Fibroblast of the aortic adventitia (primary cell): ENCODE data around the gene NTHL1. TPM values are rescaled to one million over a fixed set of nuclear protein-coding genes. Genes with fewer than 3 reads are reported as not detected.
A peak's percentile ranks its signal among the peaks of the same experiment; 100 is the strongest.

Source experiments
- DNase-seq: peaks from one replicate; pipeline ENCODE4 v3.0.0-alpha.2; 2010; ENCODE audit warnings: low read depth
- H3K4me3 ChIP-seq: 2 replicates; pipeline ENCODE4 v1.5.1; 2011; ENCODE audit warnings: low read depth, mild to moderate bottlenecking, control low read depth, low read length, moderate library complexity
- CTCF ChIP-seq: IDR thresholded peaks from 2 replicates; pipeline ENCODE4 v1.5.1; 2011; ENCODE audit warnings: mild to moderate bottlenecking, low read length, control low read depth, inconsistent platforms; ENCODE audit not compliant: insufficient read depth
- total RNA-seq: library from RNA; depleted of rRNA; stranded (reverse); fragments of >200 nt; gene quantifications from 2 replicates; pipeline ENCODE4 v1.2.3, GENCODE V29; 2012; ENCODE audit warnings: low replicate concordance

The NTHL1 gene
- total RNA-seq, 1 donor, result 18.8 TPM

DNA sequence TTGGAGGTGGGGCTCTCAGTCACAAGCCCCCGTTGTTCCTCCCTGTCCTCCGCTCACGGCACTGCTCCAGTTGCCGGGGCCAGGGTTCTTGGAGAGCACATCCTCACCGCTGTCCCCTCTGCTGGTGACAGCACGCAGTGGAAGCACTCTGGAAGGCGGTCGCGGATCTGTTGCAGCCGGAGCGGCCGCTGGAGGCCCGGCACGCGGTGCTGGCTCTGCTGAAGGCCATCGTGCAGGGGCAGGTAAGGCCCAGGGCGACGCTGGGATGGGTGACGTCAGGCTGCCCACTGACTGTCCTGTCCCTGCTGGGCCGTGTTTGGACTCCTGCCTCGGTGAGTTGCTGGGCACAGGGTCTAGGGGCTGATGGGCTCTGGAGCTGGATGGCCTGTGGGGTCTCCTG lies 5.6 kb upstream of the NTHL1 start:
- TF ChIP-seq CTCF, result no peak
- no peak for DNase-seq
- no peak overlapping the region for H3K4me3 ChIP-seq

DNA sequence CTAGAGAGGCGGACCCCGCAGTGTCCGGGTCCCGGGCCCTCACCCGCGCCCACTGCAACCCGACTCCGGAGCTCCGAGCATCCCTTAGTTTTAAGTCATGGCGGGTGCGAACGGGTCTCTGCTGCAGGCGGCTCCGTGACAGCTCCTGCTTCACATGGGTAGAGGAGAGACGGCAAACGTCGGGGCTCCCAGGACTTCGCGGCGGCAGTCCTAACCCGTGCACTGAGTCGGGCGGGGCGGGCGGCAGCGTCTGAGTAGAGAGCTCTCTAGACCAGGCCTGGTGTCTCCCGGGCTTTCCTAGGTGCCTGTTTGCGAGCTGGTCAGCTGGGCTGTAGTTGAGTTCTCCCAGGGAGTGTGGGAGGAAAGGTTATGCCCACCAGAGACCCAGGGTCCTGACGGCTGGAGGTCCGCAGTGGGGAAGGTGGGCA lies 496 bp upstream of the NTHL1 start:
- DNase-seq, result peak; percentile 16
- no peak for TF ChIP-seq CTCF
- peak overlapping the region; percentile 93 for H3K4me3 ChIP-seq

DNA sequence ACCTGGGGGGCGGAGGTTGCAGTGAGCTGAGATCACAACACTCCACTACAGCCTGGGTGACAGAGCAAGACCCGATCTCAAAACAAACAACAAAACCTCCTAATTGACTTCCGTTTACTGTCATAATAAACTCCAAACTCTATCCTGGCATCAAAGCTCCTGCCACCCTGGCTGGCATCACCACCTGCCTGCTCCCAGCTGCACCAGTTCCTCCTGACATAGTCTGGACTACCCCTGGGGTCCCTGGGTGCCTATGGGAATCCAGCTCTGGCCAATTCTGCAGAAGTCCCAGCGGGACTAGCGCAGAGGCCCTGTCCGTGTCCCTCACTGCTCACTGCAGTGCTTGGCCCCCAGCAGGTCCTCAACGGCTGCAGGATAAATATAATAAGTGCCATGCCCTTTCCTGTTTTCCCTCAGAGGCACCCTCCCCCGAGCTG lies 723 bp downstream of the NTHL1 start:
- peak overlapping the region; percentile 73 for H3K4me3 ChIP-seq
- DNase-seq, result no peak
- TF ChIP-seq CTCF, result no peak

DNA sequence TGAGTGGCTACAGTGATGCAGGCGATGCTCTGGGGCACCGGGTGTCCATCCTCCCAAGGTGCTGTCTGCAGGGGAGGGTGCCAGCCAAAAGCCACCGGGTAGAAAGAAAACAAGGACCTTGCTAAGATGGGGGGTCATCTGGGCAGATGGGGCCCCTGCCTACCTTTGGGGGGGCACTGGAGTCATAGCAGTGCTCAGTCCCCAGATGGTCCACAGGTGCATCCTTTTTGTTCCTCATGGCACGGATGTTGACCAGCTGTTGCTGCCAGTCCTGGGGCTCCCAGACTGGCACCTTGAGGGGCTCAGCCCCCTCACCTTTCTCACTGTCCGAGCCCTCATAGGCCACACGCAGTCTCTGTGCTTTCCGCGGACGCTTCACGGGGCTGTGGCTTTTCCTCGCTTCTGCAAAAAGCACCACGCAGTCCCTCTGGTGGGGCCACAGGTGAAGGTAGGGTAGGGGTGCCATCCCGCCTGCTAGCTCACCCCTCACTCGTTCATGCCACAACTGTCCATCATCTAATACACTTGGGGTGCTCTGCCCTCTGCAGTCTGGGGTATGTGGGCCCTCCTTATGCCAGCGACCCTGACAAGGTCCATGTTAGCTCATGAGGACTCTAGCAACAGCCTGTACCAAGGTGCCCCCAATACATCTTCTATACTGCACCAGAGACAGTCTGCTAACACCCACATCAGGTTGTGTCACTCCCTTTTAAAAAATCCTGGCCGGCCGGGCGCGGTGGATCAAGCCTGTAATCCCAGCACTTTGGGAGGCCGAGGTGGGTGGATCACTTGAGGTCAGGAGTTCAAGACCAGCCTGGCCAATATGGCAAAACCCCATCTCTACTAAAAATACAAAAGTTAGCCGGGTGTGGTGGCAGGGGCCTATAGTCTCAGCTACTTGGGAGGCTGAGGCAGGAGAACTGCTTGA lies 1.4 kb downstream of the NTHL1 start:
- H3K4me3 ChIP-seq, result no peak overlapping the region
- TF ChIP-seq CTCF, result no peak
- DNase-seq, result no peak

DNA sequence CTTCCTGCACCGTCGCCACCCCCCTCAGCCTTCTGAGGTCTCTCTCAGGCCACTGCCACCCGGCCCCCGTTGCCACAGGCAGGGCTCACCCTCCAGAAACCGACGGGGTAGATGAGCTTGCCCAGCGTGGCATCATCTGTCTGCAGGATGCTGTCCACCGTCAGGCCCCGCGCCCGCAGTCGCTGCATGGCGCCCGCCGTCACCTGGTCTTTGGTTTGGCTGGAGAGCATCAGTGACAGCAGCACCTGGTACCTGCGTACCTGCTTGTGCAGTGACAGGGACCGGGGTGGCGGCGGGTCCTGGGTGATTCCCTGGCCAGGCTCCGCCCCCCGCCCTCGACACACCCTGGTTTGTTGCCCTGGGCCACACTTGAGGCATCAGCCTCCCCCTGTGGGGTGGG lies 3.1 kb downstream of the NTHL1 start:
- no peak overlapping the region for H3K4me3 ChIP-seq
- no peak for DNase-seq
- TF ChIP-seq CTCF, result no peak

GRCh38 chr16:2043667-2044451 lies 3.8 kb downstream of the NTHL1 start:
- TF ChIP-seq CTCF, result no peak
- H3K4me3 ChIP-seq, result no peak overlapping the region
- no peak for DNase-seq
